Fibroblast of the aortic adventitia (primary cell): ENCODE measurements around the gene KRT222. TPM values are rescaled to one million over a fixed set of nuclear protein-coding genes. Genes with fewer than 3 reads are reported as not detected.

Experiments
- DNase-seq: peaks from one replicate; pipeline ENCODE4 v3.0.0-alpha.2; 2010; ENCODE audit warnings: low read depth
- H3K4me3 ChIP-seq: 2 replicates; pipeline ENCODE4 v1.5.1; 2011; ENCODE audit warnings: low read depth, mild to moderate bottlenecking, control low read depth, low read length, moderate library complexity
- CTCF ChIP-seq: IDR thresholded peaks from 2 replicates; pipeline ENCODE4 v1.5.1; 2011; ENCODE audit warnings: mild to moderate bottlenecking, low read length, control low read depth, inconsistent platforms; ENCODE audit not compliant: insufficient read depth
- total RNA-seq: library from RNA; depleted of rRNA; stranded (reverse); fragments of >200 nt; gene quantifications from 2 replicates; pipeline ENCODE4 v1.2.3, GENCODE V29; 2012; ENCODE audit warnings: low replicate concordance

Gene KRT222
- total RNA-seq, 1 donor, result not detected

GRCh38 chr17:40686192-40686591, 21.2 kb upstream of the KRT222 start:
- no peak overlapping the region for H3K4me3 ChIP-seq
- TF ChIP-seq CTCF, result no peak
- no peak for DNase-seq

GRCh38 chr17:40680998-40681397, 16.0 kb upstream of the KRT222 start:
- DNase-seq, result no peak
- no peak overlapping the region for H3K4me3 ChIP-seq
- no peak for TF ChIP-seq CTCF

- DNase-seq, result no peak
- H3K4me3 ChIP-seq, result no peak overlapping the region
- TF ChIP-seq CTCF, result no peak
Observed at GRCh38 chr17:40679523-40679907, 14.5 kb upstream of the KRT222 start.

- H3K4me3 ChIP-seq, result no peak overlapping the region
- no peak for DNase-seq
- no peak for TF ChIP-seq CTCF
Observed at GRCh38 chr17:40678902-40679522, 14.0 kb upstream of the KRT222 start.

GRCh38 chr17:40675905-40676304, 10.9 kb upstream of the KRT222 start:
- no peak for TF ChIP-seq CTCF
- no peak for DNase-seq
- H3K4me3 ChIP-seq, result no peak overlapping the region

- no peak for TF ChIP-seq CTCF
- DNase-seq, result no peak
- no peak overlapping the region for H3K4me3 ChIP-seq
Observed at GRCh38 chr17:40672654-40673053, 7.7 kb upstream of the KRT222 start.

- TF ChIP-seq CTCF, result no peak
- DNase-seq, result no peak
- H3K4me3 ChIP-seq, result no peak overlapping the region
Observed at GRCh38 chr17:40671282-40671681, 6.3 kb upstream of the KRT222 start.
